WI38 (cell line): Measurements from ENCODE around the gene STOML1.

ENCODE experiments used
- H3K4me3 ChIP-seq: 2 replicates; pipeline ENCODE4 v1.5.1; 2011; ENCODE audit warnings: low read depth, mild to moderate bottlenecking, control low read depth, low read length
- CTCF ChIP-seq: IDR thresholded peaks from 2 replicates; pipeline ENCODE4 v1.5.1; 2012; ENCODE audit warnings: low read depth, mild to moderate bottlenecking, control low read depth, low read length

STOML1 gene

GRCh38 chr15:74032046-74032445 is 40.0 kb upstream of the STOML1 start:
- H3K4me3 ChIP-seq = no peak overlapping the region
- no peak for TF ChIP-seq CTCF

GRCh38 chr15:74028646-74029045 is 36.6 kb upstream of the STOML1 start:
- TF ChIP-seq CTCF = no peak
- H3K4me3 ChIP-seq = no peak overlapping the region

GRCh38 chr15:74027688-74028087 is 35.6 kb upstream of the STOML1 start:
- H3K4me3 ChIP-seq = no peak overlapping the region
- no peak for TF ChIP-seq CTCF

GRCh38 chr15:74025436-74025835 is 33.3 kb upstream of the STOML1 start:
- H3K4me3 ChIP-seq = no peak overlapping the region
- TF ChIP-seq CTCF = no peak

- no peak overlapping the region for H3K4me3 ChIP-seq
- TF ChIP-seq CTCF = no peak
Observed at GRCh38 chr15:74024687-74025086, 32.6 kb upstream of the STOML1 start.

GRCh38 chr15:74022706-74023470 is 30.8 kb upstream of the STOML1 start:
- TF ChIP-seq CTCF = no peak

GRCh38 chr15:74019734-74020133 is 27.6 kb upstream of the STOML1 start:
- no peak overlapping the region for H3K4me3 ChIP-seq
- TF ChIP-seq CTCF = no peak

More at GRCh38 chr15:74022706-74023470, 30.8 kb upstream of the STOML1 start:
- no peak overlapping the region for H3K4me3 ChIP-seq
